HepG2 (cell line): ENCODE data around the gene SEPHS1. TPM values are rescaled to one million over a fixed set of nuclear protein-coding genes. Genes with fewer than 3 reads are reported as not detected.

ENCODE experiments used
- ATAC-seq: fragments of 200-7000 bp; cut with Tn5 transposase; 3 replicates; pipeline ENCODE4 v1.9.1; 2020; ENCODE audit warnings: mild to moderate bottlenecking, moderate library complexity
- BruUV-seq: library from RNA; stranded (reverse); fragments of 400-500 nt; replicated peaks from 2 replicates; lab custom pipeline; 2021; lab: Mats Ljungman, UMichigan
- CTCF ChIA-PET: fragments of 300-600 bp; formaldehyde crosslinking; extraction: SDS; loops from one replicate; lab custom pipeline; 2021; ENCODE audit warnings: low total read pairs, inconsistent platforms, low intra/inter-chr PET ratio; lab: Yijun Ruan, JAX
- POLR2A ChIA-PET: fragments of 350-600 bp; sonication (Branson Sonifier 250); formaldehyde crosslinking; loops from one replicate; lab custom pipeline; 2020; ENCODE audit warnings: antibody characterized with exemption, inconsistent platforms; lab: Yijun Ruan, JAX
- DNase-seq: peaks from one replicate; pipeline ENCODE4 v3.0.0-alpha.2; 2015; ENCODE audit warnings: low spot score
- FAIRE-seq: peaks from 3 replicates; lab custom pipeline; 2011; peaks lifted over from hg19 to GRCh38; lab: Jason Lieb, UNC
- H2AFZ ChIP-seq: one replicate; pipeline ENCODE4 v1.6.1; 2011; ENCODE audit warnings: low read length, inconsistent platforms
- H3K27ac ChIP-seq: fragments of 300-600 bp; 3 replicates; pipeline ENCODE4 v1.8.0; 2011; ENCODE audit warnings: mixed run types, mild to moderate bottlenecking, mixed read lengths, low read length, inconsistent platforms; ENCODE audit not compliant: insufficient read depth; ENCODE audit errors: extremely low read length
- H3K27me3 ChIP-seq, 2 experiments: fragments of 200-600 bp in 1 of 2; 2 replicates in 1 of 2; 3 replicates in 1 of 2; pipeline versions ENCODE4 v1.6.0 to v1.8.0; 2011; ENCODE audit warnings: low read length in 2 of 2, mild to moderate bottlenecking in 2 of 2, moderate library complexity in 2 of 2, inconsistent platforms in 1 of 2; ENCODE audit not compliant: insufficient read depth in 2 of 2, control insufficient read depth in 1 of 2
- H3K36me3 ChIP-seq, 2 experiments: fragments of 200-600 bp in 1 of 2; replicated peaks in 1 of 2; 2 replicates in 1 of 2; 3 replicates in 1 of 2; pipeline versions ENCODE4 v1.5.1 to v1.8.0; 2011; ENCODE audit warnings: low read length in 2 of 2, inconsistent platforms in 1 of 2; ENCODE audit not compliant: insufficient read depth in 2 of 2, control insufficient read depth in 1 of 2
- H3K4me1 ChIP-seq: 2 replicates; pipeline ENCODE4 v1.5.1; 2012; ENCODE audit warnings: low read length, inconsistent platforms; ENCODE audit not compliant: insufficient read depth
- H3K4me2 ChIP-seq: 2 replicates; pipeline ENCODE4 v1.6.0; 2011; ENCODE audit warnings: low read depth, low read length, inconsistent platforms
- H3K4me3 ChIP-seq, 3 experiments: fragments of 200-600 bp in 1 of 3; sonication (generic), shearing (Covaris generic) in 1 of 3; replicated peaks in 1 of 3; 2 replicates each; pipeline ENCODE4 v1.5.1; 2011 to 2016; ENCODE audit warnings: low read length in 3 of 3, inconsistent platforms in 2 of 3, low read depth in 2 of 3, mild to moderate bottlenecking in 2 of 3, control low read depth in 1 of 3, mixed read lengths in 1 of 3; ENCODE audit not compliant: insufficient read depth in 1 of 3
- H3K79me2 ChIP-seq: one replicate; pipeline ENCODE4 v1.6.1; 2011; ENCODE audit warnings: low read length, inconsistent platforms; ENCODE audit not compliant: insufficient read depth
- H3K9ac ChIP-seq: 2 replicates; pipeline ENCODE4 v1.6.0; 2011; ENCODE audit warnings: mild to moderate bottlenecking, low read depth, low read length, inconsistent platforms; ENCODE audit not compliant: insufficient read depth
- H3K9me3 ChIP-seq: 2 replicates; pipeline ENCODE4 v1.5.1; 2012; ENCODE audit warnings: mild to moderate bottlenecking, low read length
- H4K20me1 ChIP-seq: 2 replicates; pipeline ENCODE4 v1.6.0; 2011; ENCODE audit warnings: inconsistent platforms, mild to moderate bottlenecking, low read length, moderate library complexity; ENCODE audit not compliant: insufficient read depth
- FOXK1 ChIP-seq: sonication (generic); formaldehyde crosslinking; IDR thresholded peaks from 2 replicates; pipeline ENCODE4 v1.4.0; 2020; ENCODE audit warnings: low read depth, missing genetic modification reagents, borderline replicate concordance
- HMGXB4 ChIP-seq, 2 experiments: sonication (generic) in 1 of 2; formaldehyde crosslinking in 1 of 2; IDR thresholded peaks; 2 replicates each; pipeline versions ENCODE4 v1.4.0 to v1.6.1; 2018 to 2020; ENCODE audit warnings: missing genetic modification reagents in 2 of 2, borderline replicate concordance in 1 of 2, low read depth in 1 of 2, mild to moderate bottlenecking in 1 of 2, missing biosample characterization in 1 of 2
- KLF15 ChIP-seq: sonication (generic); formaldehyde crosslinking; IDR thresholded peaks from 2 replicates; pipeline ENCODE4 v1.8.1; 2023; ENCODE audit warnings: borderline replicate concordance, mild to moderate bottlenecking, inconsistent platforms, missing genetic modification reagents, mixed read lengths
- KLF16 ChIP-seq, 2 experiments: sonication (generic) in 1 of 2; formaldehyde crosslinking in 1 of 2; IDR thresholded peaks; 2 replicates each; pipeline versions ENCODE4 v1.6.1 to v1.8.0; 2016 to 2023; ENCODE audit warnings: missing genetic modification reagents in 2 of 2, missing compliant biosample characterization in 1 of 2
- RAD51 ChIP-seq: fragments of 450-650 bp; IDR thresholded peaks from 2 replicates; pipeline ENCODE4 v1.6.1; 2016; ENCODE audit warnings: borderline replicate concordance
- RNF219 ChIP-seq: sonication (generic); formaldehyde crosslinking; IDR thresholded peaks from 2 replicates; pipeline ENCODE4 v1.5.0; 2020; ENCODE audit warnings: mild to moderate bottlenecking, missing genetic modification reagents
- TFAP4 ChIP-seq: sonication (generic); IDR thresholded peaks from 2 replicates; pipeline ENCODE4 v1.6.1; 2016; ENCODE audit warnings: low read depth, borderline replicate concordance
- ZIK1 ChIP-seq: sonication (generic); formaldehyde crosslinking; IDR thresholded peaks from 2 replicates; pipeline ENCODE4 v1.5.0; 2020; ENCODE audit warnings: mild to moderate bottlenecking, low read depth, missing genetic modification reagents, borderline replicate concordance
- WGBS: methylation state at CpG from one replicate; pipeline ENCODE4 v1.1.6; 2017; ENCODE audit warnings: low lambda C conversion rate; 5-methylcytosine and 5-hydroxymethylcytosine counted together
- in situ Hi-C: cut with HindIII; loops from 2 replicates; pipeline ENCODE4 v1.10.0; 2017; ENCODE audit warnings: low pct_unique_long_range_greater_than_20kb; ENCODE audit not compliant: extremely low pct_ligation_motif_present
- intact Hi-C: fragments of 100-400 bp; cut with micrococcal nuclease; formaldehyde crosslinking; loops from one replicate; pipeline ENCODE4 v1.10.0; 2022; ENCODE audit not compliant: unreplicated experiment
- polyA plus RNA-seq, 8 experiments: library from polyadenylated mRNA; depleted of rRNA in 3 of 8; stranded (reverse) in 7 of 8; unstranded in 1 of 8; fragments of >200 nt; fragmentation: Illumina TruSeq in 4 of 8; extraction: Trizol in 4 of 8; gene quantifications; 2 replicates each; pipeline versions ENCODE4 v1.2.1 to v1.2.3, GENCODE V29; 2011 to 2016; ENCODE audit warnings: low read depth in 4 of 8, missing spikeins in 1 of 8, mixed read lengths in 1 of 8; ENCODE audit not compliant: insufficient read depth in 1 of 8
- total RNA-seq, 5 experiments: library from RNA; depleted of rRNA; stranded (reverse); fragments of >200 nt; fragmentation: Illumina TruSeq; extraction: Trizol; gene quantifications; 2 replicates each; pipeline ENCODE4 v1.2.3, GENCODE V29; 2016; ENCODE audit warnings: low read depth in 1 of 5

Gene SEPHS1
- total and polyA plus RNA-seq, 2 of the 13 experiments (the other 11 are each of a cell fraction or from before 2014, with no cell fraction given), result 57.8 to 61.5 TPM

- H3K4me1 ChIP-seq, result no peaks in the 10 kb centered on the region
- TF ChIP-seq HMGXB4 (CRISPR knock-in tag; IDR thresholded peaks at IDR 0.05; ENCODE audit: borderline replicate concordance in 1 of 2, low read depth in 1 of 2) (no peak), RNF219 (CRISPR knock-in tag) (no peak), ZIK1 (no peak), KLF15 (no peak), TFAP4 (no peak), RAD51 (no peak), FOXK1 (CRISPR knock-in tag) (no peak), KLF16 (CRISPR knock-in tag; IDR thresholded peaks at IDR 0.05) (no peak)
- ChIA-PET CTCF (no interaction called here), POLR2A (no interaction called here)
- H3K9ac ChIP-seq, result no peak overlapping the region
- intact Hi-C loops (no loop called here), in situ Hi-C loops (no loop called here)
- no peak overlapping the region for H2AFZ ChIP-seq
- H3K27me3 ChIP-seq, result no peaks in the 10 kb centered on the region
- H4K20me1 ChIP-seq, result no peaks in the 10 kb centered on the region
- no peak overlapping the region for H3K4me3 ChIP-seq
- H3K9me3 ChIP-seq, result no peaks in the 10 kb centered on the region
- H3K36me3 ChIP-seq, result peaks cover 8 to 47% of the 10 kb centered on the region in 2 experiments; a peak in 4 of 5 replicates
- no peak overlapping the region for H3K27ac ChIP-seq
- no peak overlapping the region for H3K4me2 ChIP-seq
- no peak for FAIRE-seq
- no peak for DNase-seq
- no peak for ATAC-seq
- over 99% methylated on average over 10 of the region's 10 CpGs for WGBS
- H3K79me2 ChIP-seq, result peaks cover 13% of the 10 kb centered on the region
- BruUV-seq, result no TSS peak
Measured at GRCh38 chr10:13338390-13339110, 9.5 kb downstream of the SEPHS1 start.
